Measurements from ENCODE around the gene CD7.

Gene CD7

DNA sequence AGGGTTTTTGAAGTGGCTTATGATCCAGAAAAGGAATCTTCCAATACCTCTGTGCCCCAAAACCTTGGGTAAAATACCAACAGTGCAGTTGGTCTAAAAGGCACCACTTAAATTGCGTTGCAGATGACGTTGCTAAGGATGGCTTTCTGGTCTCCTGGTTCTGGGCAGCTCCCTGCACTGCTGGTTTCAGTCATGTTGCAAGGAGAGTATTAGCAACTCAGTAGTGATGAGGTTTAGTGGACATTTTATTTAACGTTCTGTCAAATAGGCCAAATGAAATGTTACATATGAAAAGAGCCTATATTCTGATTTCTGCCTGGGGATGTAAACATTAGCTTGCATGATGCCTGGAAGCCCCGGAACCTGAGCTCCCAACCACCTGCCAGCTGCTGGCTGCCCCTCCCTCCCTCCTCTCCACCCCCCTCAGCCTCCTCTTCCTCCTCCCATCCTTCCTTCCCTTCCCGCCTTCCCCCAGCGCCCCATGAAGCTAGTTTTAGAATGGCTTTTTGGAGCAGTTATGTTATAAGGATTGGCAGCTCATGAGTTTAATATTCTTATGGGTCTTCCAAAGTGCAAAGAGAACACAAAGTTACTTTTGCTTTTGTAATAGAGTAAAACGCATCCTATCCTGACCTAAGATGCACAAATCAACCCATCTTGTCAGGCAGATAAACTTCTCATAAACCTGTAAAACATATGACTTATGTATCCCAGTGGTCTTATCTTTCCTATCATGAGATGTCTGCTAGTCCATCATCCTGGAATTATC, 20.7 kb downstream of the CD7 start:
- peak overlapping the region; percentile 69; the same call in 1 of the 2 replicates for H3K4me3 ChIP-seq (ENCODE audit: low read length)

DNA sequence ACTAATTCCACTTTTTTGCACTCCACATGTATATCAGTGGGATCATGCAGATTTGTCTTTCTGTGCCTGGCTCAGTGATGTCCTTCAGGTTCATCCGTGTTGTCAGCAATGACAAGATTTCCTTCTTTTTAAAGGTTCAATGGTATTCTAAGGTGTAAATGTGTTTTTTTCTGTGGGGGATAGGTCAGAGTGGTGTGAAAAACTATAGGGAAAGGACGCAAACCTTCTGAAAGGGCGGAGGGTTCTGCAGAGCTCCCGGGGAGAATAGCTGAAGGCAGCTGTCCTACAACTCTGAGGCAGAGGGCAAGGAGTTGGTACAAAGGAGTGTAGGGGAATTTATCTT, 22.0 kb downstream of the CD7 start:
- TF ChIP-seq ZNF274 (IDR thresholded peaks at IDR 0.05; ENCODE audit: low read depth, low read length) = no peak

More for the DNA sequence above, 20.7 kb downstream of the CD7 start:
- no peak for TF ChIP-seq ZNF274 (IDR thresholded peaks at IDR 0.05; ENCODE audit: low read depth, low read length)

DNA sequence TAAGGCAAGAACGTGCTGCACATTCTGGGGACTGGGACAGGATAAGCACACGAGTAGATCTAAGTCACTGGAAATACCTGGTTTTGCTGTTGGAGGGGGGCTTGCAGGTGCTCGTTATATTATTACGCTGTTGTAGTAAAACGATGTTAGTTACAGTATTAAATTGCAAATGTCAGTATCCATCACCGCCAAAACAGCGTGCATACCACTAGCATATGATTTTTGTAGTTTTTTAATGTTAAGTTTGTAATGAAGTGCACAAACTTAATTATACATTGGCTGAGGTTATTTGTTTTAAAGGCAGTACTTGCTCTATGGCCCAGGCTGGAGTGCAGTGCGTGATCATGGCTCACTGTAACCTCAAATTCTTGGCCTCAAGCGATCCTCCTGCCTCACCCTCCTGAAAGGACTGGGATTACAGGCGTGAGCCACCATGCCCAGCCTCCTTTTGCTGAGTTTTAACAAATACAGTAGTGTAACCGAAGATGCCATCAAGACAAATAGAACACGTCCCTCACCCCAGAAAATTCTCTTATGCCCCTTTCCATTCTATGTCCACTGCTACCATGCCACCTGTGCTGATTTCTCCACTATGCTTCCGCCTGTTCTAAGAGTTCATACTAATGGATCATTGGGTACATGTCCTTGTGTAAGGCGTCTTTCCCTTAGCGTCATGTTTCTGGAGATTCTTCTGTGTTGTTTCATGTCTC, 23.2 kb downstream of the CD7 start:
- TF ChIP-seq ZNF274 (IDR thresholded peaks at IDR 0.05; ENCODE audit: low read depth, low read length) = no peak
- no peak overlapping the region for H3K4me3 ChIP-seq (ENCODE audit: low read length)

More for the DNA sequence above, 22.0 kb downstream of the CD7 start:
- H3K4me3 ChIP-seq (ENCODE audit: low read length) = no peak overlapping the region

DNA sequence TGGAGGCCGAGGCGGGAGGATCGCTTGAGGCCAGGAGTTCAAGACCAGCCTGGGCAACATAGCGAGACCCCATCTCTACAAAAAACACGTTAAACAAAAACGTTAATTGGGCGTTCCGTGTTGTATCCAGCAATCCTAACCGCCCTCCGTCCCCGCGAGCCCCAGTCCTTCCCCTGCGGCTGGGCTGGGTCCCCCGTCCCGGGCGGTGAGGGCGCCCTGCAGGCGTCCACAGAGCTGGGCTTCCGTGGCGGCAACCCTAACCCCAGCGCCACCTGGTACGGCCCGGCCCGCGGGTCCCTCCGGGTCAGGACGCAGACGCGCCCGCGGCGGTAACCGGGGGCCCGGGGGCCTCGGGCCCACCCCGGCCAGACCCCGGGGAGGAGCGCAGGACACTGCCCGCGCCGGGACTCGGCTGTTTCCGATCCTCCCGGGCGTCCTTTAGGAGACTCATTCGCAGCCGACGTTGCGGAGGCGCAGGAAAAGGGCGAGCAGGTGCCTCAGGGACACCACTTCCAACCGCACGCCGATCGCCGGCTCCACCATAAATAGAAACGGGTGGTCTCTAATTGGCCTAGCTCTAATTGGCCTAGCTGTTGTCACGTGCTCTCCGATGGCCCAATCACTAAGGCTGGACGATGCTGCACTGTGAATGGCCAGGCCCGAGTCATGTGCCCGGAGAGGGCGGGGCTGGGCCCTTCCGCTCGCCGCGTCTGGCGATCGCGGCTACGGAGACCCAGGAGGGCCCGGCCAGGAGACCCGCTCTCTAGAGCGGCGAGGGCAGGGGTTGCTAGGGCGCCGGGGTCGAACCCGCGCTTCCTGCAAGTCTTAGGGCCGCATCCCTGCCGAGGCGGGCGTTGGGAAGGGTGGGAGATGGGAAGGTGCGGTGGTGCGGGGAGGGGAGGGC, 24.9 kb downstream of the CD7 start:
- no peak for TF ChIP-seq ZNF274 (IDR thresholded peaks at IDR 0.05; ENCODE audit: low read depth, low read length)
- peak overlapping the region; percentile 85 for H3K4me3 ChIP-seq (ENCODE audit: low read length)

DNA sequence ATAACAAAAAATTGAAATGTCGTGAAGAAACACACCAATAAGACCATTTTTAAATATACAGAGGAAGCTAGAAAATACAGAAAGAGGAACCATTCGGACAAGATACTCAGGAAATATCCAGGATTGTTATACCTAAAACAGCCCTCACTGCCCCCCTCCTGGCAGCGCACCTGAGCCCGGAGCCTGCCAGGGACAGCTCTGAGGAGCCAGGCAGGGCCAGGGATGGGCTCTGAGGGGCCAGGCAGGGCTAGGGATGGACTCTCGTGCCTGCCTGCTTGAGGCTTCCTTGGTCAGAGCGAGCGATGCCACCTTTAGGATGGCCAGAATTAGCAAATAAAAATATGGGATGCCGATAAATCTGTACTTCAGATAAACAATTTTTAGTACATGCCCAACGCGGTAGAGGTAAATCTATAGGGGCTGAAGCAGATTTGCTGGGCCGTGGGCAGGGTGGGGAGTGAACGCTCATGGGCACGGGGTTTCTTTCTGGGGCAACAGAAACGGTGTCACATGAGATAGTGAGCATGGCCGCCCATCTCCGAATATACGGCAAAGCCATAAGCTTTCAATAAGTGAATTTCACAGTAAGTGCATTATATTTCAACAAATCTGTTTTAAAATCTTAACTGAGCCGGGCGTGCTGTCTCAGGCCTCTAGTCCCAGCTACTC, 25.7 kb downstream of the CD7 start:
- TF ChIP-seq ZNF274 (IDR thresholded peaks at IDR 0.05; ENCODE audit: low read depth, low read length) = no peak
- peak overlapping the region; percentile 85 for H3K4me3 ChIP-seq (ENCODE audit: low read length)

DNA sequence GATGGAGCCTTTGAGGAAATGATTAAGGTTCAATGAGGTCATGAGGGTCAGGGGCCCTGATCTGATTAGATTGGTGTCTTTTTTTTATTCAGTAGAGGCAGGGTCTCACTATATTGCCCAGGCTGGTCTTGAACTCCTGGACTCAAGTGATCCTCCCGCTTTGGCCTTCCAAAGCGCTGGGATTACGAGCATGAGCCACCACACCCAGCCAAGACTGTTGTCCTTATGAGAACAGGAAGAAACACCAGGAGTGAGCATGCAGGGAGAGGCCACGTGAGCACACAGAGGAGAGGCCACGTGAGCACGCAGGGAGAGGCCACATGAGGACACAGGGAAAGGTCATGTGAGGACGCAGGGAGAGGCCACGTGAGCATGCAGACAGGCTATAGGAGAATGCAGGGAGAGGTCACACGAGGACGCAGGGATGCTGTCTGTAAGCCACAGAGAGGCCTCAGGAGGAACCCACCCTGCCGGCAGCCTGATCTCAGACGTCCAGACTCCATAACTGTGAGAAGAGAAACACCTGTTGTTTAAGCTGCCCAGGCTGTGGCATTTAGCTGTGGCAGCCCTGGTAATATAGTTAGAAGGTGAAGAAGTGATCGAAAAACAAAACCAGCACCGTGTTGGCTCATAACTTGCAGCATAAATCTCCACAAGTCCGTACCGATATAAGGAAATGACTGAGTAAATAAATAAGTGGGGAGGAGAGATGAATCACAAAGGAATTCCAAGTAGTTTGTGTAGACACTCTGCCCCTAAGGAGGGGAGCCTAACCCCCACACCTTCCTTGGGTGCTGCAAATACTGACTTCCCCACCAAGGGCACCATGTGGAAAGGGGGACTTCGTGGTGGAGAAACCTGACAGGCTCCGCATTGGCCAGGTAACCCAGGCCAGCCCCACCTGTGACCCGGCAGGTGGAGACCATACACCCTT, 29.3 kb downstream of the CD7 start:
- TF ChIP-seq ZNF274 (IDR thresholded peaks at IDR 0.05; ENCODE audit: low read depth, low read length) = no peak
- no peak overlapping the region for H3K4me3 ChIP-seq (ENCODE audit: low read length)

DNA sequence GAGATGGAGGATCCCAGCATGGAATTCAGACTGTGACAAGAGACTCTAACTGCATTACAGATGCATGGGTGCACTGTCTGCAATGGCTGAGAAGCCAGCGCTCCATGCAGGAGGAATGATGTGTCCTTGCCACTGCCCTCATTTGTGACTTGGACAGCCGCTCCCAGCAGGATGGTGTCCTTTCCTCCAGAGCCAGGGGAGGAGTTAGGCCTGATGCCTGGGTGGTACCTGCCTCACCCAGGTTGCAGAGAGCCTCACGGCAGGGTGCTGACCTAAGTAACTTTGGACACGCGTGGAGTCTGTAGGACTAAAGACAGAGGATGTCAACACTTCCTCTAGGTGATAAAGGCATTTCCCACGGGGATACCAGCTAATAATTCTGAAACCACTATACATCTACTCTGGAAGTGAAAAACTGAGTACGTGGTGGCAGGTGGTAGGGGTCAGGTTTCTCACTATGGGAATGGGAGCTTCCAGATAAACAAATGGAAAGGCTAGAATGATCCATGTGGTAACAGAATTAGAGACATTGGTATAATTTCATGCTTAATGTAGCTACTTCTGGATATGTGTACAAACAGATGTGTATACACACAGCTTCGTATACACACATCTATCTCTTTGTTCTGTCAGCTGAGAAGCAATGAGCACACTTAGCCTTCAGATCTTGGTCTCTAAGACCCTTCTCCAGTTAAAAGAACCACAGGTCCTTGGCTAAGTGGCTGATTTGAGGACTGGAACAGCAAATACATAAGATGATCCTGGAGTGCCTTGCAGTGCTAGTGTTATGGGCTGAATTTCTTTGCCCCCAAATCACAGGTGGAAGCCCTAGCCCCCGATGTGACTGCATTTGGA, 30.2 kb downstream of the CD7 start:
- no peak overlapping the region for H3K4me3 ChIP-seq (ENCODE audit: low read length)
- TF ChIP-seq ZNF274 (IDR thresholded peaks at IDR 0.05; ENCODE audit: low read depth, low read length) = no peak

DNA sequence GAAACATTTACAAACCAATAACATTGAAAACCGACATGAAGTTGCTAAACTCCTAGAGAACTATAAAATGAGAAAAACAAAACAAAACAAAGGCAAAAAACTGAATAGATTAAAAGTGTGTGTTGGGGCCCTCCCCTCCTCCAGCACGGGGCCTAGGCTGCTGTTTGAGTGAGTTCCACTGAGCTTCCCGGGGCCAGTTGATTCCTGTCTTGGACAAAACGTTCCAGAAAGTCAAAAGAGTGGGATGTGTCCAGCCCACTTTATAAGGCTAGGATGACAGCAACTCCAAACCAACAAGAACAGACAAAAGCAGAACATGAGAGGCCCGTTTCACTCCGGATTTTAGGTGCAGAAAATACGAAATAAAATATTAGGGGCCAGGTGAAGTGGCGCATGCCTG, 32.3 kb downstream of the CD7 start:
- H3K4me3 ChIP-seq (ENCODE audit: low read length) = no peak overlapping the region
- no peak for TF ChIP-seq ZNF274 (IDR thresholded peaks at IDR 0.05; ENCODE audit: low read depth, low read length)

DNA sequence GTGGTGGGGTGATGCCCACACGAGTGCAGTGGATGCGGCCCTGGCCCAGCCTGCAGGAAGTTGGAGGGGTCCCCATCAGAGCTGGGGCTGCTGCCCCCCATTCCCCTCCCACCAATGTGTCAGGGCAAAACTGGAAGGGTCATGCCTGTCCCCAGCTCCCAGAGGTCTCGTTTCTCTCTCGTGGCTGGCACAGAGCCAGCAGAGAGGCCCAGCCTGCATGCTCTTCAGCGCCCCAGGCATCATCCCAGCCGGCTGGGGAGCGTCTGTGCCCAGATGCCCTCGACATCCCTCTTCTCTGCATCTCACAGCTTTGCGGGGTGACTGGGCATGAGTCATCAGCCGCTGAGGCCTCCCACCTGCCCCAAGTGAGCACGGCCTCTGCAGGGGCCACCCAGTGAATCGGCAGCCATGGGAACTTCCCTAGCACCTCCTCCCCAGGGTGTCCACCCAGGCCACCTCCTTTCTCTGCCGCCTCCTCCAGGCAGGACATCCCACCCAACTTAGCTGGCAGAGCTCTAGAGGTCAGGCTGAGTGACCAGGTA, 34.1 kb downstream of the CD7 start:
- TF ChIP-seq ZNF274 (IDR thresholded peaks at IDR 0.05; ENCODE audit: low read depth, low read length) = no peak
- no peak overlapping the region for H3K4me3 ChIP-seq (ENCODE audit: low read length)

DNA sequence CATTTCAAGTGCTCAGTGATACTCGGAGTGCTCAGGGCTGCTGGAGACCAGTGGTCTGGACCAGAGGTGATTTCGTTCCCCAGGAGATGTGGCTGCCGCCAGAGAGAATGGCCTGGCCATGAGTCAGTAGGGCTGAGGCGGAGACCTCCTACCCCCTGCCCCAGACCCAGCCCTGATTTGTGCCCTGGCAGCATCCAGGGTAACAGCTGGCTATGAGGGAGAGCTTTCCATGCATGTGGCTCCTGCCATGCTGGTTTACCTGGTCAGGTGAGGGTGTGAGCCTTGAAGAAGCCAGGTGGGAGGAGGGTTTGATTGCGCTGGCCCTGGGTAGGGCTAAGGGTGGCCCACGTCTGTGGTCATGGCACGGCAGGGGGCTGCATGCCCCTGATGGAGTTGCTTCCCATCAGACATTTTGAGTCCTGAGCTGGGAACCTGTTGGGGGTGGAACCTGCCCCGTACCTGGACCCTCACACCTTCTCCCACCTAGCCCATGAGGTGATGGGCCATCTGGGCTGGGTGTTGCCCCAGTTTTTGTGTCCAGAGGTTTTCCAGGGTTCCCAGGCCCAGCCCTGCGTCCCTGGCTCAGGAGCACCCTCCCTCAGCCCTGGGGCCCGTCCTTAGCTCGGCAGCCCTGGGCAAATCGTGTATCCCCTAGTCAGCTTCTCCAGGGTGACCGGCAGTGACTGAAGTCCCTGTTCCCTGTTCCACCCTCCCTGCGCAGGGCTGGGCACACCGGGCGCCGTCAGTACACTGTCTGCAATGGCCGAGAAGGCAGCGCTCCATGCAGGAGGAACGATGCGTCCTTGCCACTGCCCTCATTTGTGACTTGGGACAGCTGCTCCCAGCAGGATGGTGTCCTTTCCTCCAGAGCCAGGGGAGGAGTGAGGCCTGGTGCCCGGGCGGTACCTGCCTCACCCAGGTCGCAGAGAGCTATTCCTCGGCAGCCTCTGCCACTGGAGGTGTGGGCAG, 34.9 kb downstream of the CD7 start:
- TF ChIP-seq ZNF274 (IDR thresholded peaks at IDR 0.05; ENCODE audit: low read depth, low read length) = no peak
- no peak overlapping the region for H3K4me3 ChIP-seq (ENCODE audit: low read length)

Measured in GM08714 (cell line).